Tibial nerve (tissue), 4 donors: ENCODE measurements around the gene PHF11. TPM values are rescaled to one million over a fixed set of nuclear protein-coding genes. Genes with fewer than 3 reads are reported as not detected.

ENCODE experiments used
- DNase-seq, 2 donors: peaks; one replicate each; pipeline ENCODE4 v3.0.0-alpha.2; 2019; ENCODE audit warnings: low spot score in 2 of 2
- H3K27ac ChIP-seq, 4 donors: fragments of 200-600 bp; sonication (generic) in 3 of 4; one replicate each; pipeline ENCODE4 v1.5.1; 2017 to 2019; ENCODE audit warnings: mild to moderate bottlenecking in 1 of 4
- H3K27me3 ChIP-seq, 2 donors: fragments of 200-600 bp; sonication (generic) in 1 of 2; one replicate each; pipeline versions ENCODE4 v1.5.1 to v1.6.0; 2017 to 2019
- H3K36me3 ChIP-seq, 3 donors: fragments of 200-600 bp; sonication (generic); one replicate each; pipeline ENCODE4 v1.5.1; 2018 to 2019
- H3K4me1 ChIP-seq, 4 donors: fragments of 200-600 bp; sonication (generic) in 3 of 4; one replicate each; pipeline ENCODE4 v1.5.1; 2017 to 2019
- H3K4me3 ChIP-seq, 4 donors: fragments of 200-600 bp; sonication (generic) in 3 of 4; one replicate each; pipeline ENCODE4 v1.5.1; 2017 to 2019; ENCODE audit warnings: mild to moderate bottlenecking in 1 of 4, moderate library complexity in 1 of 4
- H3K9me3 ChIP-seq, 4 donors: fragments of 200-600 bp; sonication (generic) in 3 of 4; one replicate each; pipeline ENCODE4 v1.5.1; 2017 to 2019
- CTCF ChIP-seq, 5 experiments: fragments of 200-600 bp in 3 of 5; fragments of 450-650 bp in 2 of 5; sonication (generic) in 3 of 5; IDR thresholded peaks; one replicate each; pipeline ENCODE4 v1.5.1; 2016 to 2019; ENCODE audit warnings: antibody characterized with exemption in 5 of 5, mild to moderate bottlenecking in 3 of 5, moderate library complexity in 2 of 5
- EP300 ChIP-seq, 2 donors: sonication (generic); formaldehyde crosslinking; IDR thresholded peaks; one replicate each; pipeline ENCODE4 v1.6.1; 2017; ENCODE audit warnings: antibody characterized with exemption in 2 of 2, mild to moderate bottlenecking in 1 of 2
- POLR2A ChIP-seq, 2 donors: fragments of 450-650 bp; IDR thresholded peaks; one replicate each; pipeline ENCODE4 v1.6.1; 2017; ENCODE audit warnings: antibody characterized with exemption in 2 of 2, mild to moderate bottlenecking in 2 of 2, moderate library complexity in 2 of 2
- WGBS, 2 donors: methylation state at CpG; one replicate each; pipeline ENCODE4 v1.1.5; 2018; 5-methylcytosine and 5-hydroxymethylcytosine counted together
- total RNA-seq, 4 donors: library from RNA; depleted of rRNA; stranded (reverse); fragments of >200 nt; gene quantifications; one replicate each; pipeline ENCODE4 v1.1.0, GENCODE V29; 2016

The PHF11 gene
- total RNA-seq, 4 donors from 2014 or later: 25.3 to 51.4 (median 37.6) TPM

DNA sequence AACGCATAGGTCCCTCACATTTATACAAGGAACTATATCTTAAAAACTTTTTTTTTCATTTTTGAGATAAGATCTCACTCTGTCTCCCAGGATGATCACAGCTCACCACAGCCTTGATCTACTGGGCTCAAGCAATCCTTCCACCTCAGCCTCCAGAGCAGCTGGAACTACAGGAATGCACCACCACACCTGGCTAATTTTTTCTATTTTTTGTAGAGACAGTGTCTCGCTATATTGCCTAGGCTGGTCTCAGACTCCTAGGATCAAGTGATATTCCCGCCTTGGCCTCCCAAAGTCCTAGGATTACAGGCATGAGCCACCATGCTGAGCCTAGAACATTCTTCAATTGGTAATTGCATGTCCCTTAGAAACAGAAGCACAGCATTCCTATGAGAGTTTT, 47.9 kb downstream of the PHF11 start:
- Histone ChIP-seq H3K27me3 (no peaks in the 10 kb centered on the region), H3K9me3 (no peaks in the 10 kb centered on the region), H3K27ac (no peak overlapping the region), H3K4me1 (no peaks in the 10 kb centered on the region), H3K4me3 (no peak overlapping the region), H3K36me3 (peaks cover 0 to 78% (median 0%) of the 10 kb centered on the region in 3 donors)
- TF ChIP-seq POLR2A (IDR thresholded peaks at IDR 0.05) (no peak), CTCF (IDR thresholded peaks at IDR 0.05) (no peak), EP300 (IDR thresholded peaks at IDR 0.05) (no peak)
- no peak for DNase-seq
- WGBS, 2 donors: 96 to 97% methylated on average over 3 of the region's 3 CpGs

DNA sequence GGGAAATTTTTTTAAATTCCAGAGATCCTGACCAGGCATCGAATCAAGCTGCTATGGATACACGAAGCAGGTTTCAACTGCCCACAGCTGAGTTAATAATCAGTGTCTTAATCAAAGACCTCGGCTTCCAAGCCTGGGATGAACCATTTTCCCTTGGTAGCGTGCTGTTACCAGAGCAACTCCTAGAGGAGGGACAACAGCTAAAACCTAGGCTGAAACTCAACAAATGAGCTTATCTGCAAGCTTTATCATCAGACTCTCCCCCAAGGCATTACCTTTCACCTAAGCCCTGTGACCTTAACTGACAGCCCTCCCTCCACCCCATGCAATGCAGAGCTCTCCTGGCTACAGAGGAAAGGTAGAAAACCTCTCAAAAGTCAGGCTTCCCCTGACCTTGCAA, 49.9 kb downstream of the PHF11 start:
- DNase-seq: no peak
- Histone ChIP-seq H3K4me1 (no peaks in the 10 kb centered on the region), H3K27me3 (no peaks in the 10 kb centered on the region), H3K4me3 (no peak overlapping the region), H3K27ac (no peak overlapping the region), H3K9me3 (no peaks in the 10 kb centered on the region), H3K36me3 (peaks cover 0 to 80% (median 0%) of the 10 kb centered on the region in 3 donors)
- WGBS, 2 donors: 76 to 88% methylated on average over 4 of the region's 4 CpGs
- TF ChIP-seq POLR2A (IDR thresholded peaks at IDR 0.05): no peak

- TF ChIP-seq EP300 (IDR thresholded peaks at IDR 0.05) (no peak), POLR2A (IDR thresholded peaks at IDR 0.05) (no peak), CTCF (IDR thresholded peaks at IDR 0.05) (no peak)
- no peaks in the 10 kb centered on the region for H3K27me3 ChIP-seq
- no peaks in the 10 kb centered on the region for H3K9me3 ChIP-seq
- no peak for DNase-seq
- no peaks in the 10 kb centered on the region for H3K4me1 ChIP-seq
- no peak overlapping the region for H3K27ac ChIP-seq
- WGBS, 2 donors: 94 to 98% methylated on average over 9 of the region's 9 CpGs
- H3K4me3 ChIP-seq: no peak overlapping the region
- peaks cover 0 to 83% (median 0%) of the 10 kb centered on the region in 3 donors for H3K36me3 ChIP-seq
Measured at GRCh38 chr13:49546561-49546960, 50.8 kb downstream of the PHF11 start.

- Histone ChIP-seq H3K4me3 (no peak overlapping the region), H3K36me3 (peaks cover 0 to 85% (median 0%) of the 10 kb centered on the region in 3 donors), H3K27me3 (no peaks in the 10 kb centered on the region), H3K27ac (no peak overlapping the region), H3K4me1 (no peaks in the 10 kb centered on the region), H3K9me3 (no peaks in the 10 kb centered on the region)
- no peak for DNase-seq
- no peak for TF ChIP-seq EP300 (IDR thresholded peaks at IDR 0.05)
- TF ChIP-seq POLR2A (IDR thresholded peaks at IDR 0.05): no peak
- TF ChIP-seq CTCF (IDR thresholded peaks at IDR 0.05): no peak
- WGBS, 2 donors: 79 to 82% methylated on average over 15 of the region's 15 CpGs
Measured at GRCh38 chr13:49549289-49549688, 53.5 kb downstream of the PHF11 start.

GRCh38 chr13:49550942-49551644, 55.3 kb downstream of the PHF11 start:
- no peak for DNase-seq
- no peaks in the 10 kb centered on the region for H3K4me1 ChIP-seq
- WGBS, 2 donors: 77 to 84% methylated on average over 10 of the region's 10 CpGs
- no peaks in the 10 kb centered on the region for H3K27me3 ChIP-seq
- H3K9me3 ChIP-seq: no peaks in the 10 kb centered on the region
- no peak for TF ChIP-seq POLR2A (IDR thresholded peaks at IDR 0.05)
- H3K27ac ChIP-seq: no peak overlapping the region
- peaks cover 0 to 89% (median 0%) of the 10 kb centered on the region in 3 donors for H3K36me3 ChIP-seq
- no peak overlapping the region for H3K4me3 ChIP-seq

GRCh38 chr13:49553888-49554287, 58.1 kb downstream of the PHF11 start:
- no peaks in the 10 kb centered on the region for H3K9me3 ChIP-seq
- TF ChIP-seq POLR2A (IDR thresholded peaks at IDR 0.05): no peak
- TF ChIP-seq CTCF (IDR thresholded peaks at IDR 0.05): no peak
- no peak for TF ChIP-seq EP300 (IDR thresholded peaks at IDR 0.05)
- H3K4me3 ChIP-seq: no peak overlapping the region
- H3K4me1 ChIP-seq: no peaks in the 10 kb centered on the region
- DNase-seq: no peak
- peaks cover 0 to 91% (median 5%) of the 10 kb centered on the region in 3 donors for H3K36me3 ChIP-seq
- WGBS, 2 donors: 85 to 87% methylated on average over 2 of the region's 2 CpGs
- H3K27me3 ChIP-seq: no peaks in the 10 kb centered on the region
- no peak overlapping the region for H3K27ac ChIP-seq
